Muscle layer of duodenum (tissue), 2 donors: ENCODE results near the gene BCL11B.

Experiments
- H3K27ac ChIP-seq: one replicate; pipeline ENCODE4 v1.7.0; 2013; ENCODE audit warnings: mild to moderate bottlenecking, low read length
- H3K27me3 ChIP-seq: one replicate; pipeline ENCODE4 v1.7.0; 2013; ENCODE audit warnings: low read depth, mild to moderate bottlenecking, control low read depth, low read length
- H3K36me3 ChIP-seq, 2 donors: one replicate each; pipeline ENCODE4 v1.7.0; 2013; ENCODE audit warnings: low read length in 2 of 2, control low read depth in 1 of 2, mild to moderate bottlenecking in 1 of 2; ENCODE audit not compliant: insufficient read depth in 2 of 2, control insufficient read depth in 1 of 2
- H3K4me1 ChIP-seq, 2 donors: one replicate each; pipeline ENCODE4 v1.7.0; 2013; ENCODE audit warnings: low read length in 2 of 2, mild to moderate bottlenecking in 2 of 2, control low read depth in 1 of 2, moderate library complexity in 1 of 2; ENCODE audit not compliant: insufficient read depth in 2 of 2, control insufficient read depth in 1 of 2
- H3K4me3 ChIP-seq, 2 donors: one replicate each; pipeline ENCODE4 v1.7.0; 2013; ENCODE audit warnings: low read length in 2 of 2, low read depth in 1 of 2, mild to moderate bottlenecking in 1 of 2
- H3K9me3 ChIP-seq, 2 donors: one replicate each; pipeline ENCODE4 v1.7.0; 2013; ENCODE audit warnings: low read length in 2 of 2, control low read depth in 1 of 2, mild to moderate bottlenecking in 1 of 2; ENCODE audit not compliant: control insufficient read depth in 1 of 2
- donor health status: healthy.

The BCL11B gene

DNA sequence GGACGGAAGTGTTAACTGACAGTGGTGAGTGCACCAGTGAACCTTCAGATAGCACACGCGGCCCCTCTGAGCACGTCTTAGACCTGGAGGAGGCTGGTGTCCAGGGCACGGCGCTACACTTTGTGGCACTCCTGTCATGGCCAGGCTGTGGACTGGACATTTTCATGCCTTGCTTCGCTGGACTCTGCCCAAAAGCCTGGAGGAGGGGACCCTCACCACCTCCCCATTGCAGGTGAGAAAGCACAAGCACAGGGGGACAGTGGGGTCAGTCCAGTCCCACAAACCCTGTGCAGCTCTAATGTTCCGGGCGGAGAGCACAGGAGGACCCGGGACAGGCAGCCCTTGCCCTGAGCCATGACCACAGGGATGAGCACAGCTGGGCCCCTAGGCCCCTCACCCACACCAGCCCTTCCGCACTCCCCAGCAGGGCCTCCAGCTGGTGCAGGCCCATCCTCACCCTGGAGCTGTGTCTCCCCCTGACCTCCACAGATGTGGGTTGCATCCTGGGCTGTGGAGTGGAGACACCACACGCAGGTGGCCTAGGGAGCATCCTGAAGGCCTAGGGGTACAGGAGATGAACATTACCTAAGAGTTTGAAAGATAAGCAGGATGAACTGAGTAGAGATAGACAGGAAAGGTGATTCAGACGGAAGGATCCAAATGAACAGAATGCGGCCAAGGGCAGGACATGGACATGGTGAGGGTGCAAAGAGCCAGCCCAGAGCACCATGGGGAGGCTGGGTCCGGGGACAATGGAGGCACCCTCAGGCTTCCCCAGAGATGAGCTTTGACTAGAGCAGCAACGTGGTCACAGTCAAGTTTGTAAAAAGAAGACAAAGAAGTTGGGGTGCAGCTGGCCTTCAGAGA is 132.8 kb downstream of the BCL11B start:
- Histone ChIP-seq H3K4me1 (no peaks in the 10 kb centered on the region), H3K36me3 (no peaks in the 10 kb centered on the region), H3K4me3 (no peak overlapping the region), H3K27me3 (no peaks in the 10 kb centered on the region), H3K27ac (no peak overlapping the region), H3K9me3 (no peaks in the 10 kb centered on the region)

DNA sequence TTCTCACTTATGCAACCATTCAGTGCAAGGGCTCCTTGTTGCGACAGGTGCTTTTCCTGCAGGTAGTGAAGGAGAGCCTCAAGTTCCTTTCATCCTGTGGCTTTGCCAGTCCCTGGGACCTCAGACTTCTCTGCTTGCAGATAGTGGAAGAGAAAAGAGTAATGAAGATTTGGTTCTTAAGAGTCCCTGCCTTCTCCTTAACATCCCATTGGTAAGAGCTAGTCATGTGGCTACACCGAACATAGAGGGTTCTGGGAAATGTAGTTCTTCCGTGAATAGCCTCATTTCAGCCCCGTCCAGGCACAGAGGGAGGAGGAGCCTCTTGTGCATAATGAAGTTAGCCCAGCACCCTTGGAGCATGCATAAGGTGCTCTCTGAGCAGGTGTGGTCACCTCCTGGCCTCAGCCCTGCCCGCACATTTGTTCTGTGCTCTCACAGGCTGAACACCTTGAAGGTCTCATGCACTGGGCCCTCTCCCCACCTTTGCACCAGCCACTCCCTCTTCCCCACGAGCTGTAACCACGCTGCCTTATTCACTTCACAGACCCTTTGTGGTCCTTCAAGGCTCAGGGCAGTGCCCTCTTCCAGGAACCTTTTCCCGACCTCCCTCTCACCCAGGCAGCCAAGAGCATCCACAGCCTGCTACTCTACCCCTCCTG is 134.0 kb downstream of the BCL11B start:
- Histone ChIP-seq H3K27me3 (no peaks in the 10 kb centered on the region), H3K36me3 (no peaks in the 10 kb centered on the region), H3K4me1 (peaks cover 0 to 7% of the 10 kb centered on the region in 2 donors), H3K4me3 (no peak overlapping the region), H3K27ac (no peak overlapping the region), H3K9me3 (no peaks in the 10 kb centered on the region)

DNA sequence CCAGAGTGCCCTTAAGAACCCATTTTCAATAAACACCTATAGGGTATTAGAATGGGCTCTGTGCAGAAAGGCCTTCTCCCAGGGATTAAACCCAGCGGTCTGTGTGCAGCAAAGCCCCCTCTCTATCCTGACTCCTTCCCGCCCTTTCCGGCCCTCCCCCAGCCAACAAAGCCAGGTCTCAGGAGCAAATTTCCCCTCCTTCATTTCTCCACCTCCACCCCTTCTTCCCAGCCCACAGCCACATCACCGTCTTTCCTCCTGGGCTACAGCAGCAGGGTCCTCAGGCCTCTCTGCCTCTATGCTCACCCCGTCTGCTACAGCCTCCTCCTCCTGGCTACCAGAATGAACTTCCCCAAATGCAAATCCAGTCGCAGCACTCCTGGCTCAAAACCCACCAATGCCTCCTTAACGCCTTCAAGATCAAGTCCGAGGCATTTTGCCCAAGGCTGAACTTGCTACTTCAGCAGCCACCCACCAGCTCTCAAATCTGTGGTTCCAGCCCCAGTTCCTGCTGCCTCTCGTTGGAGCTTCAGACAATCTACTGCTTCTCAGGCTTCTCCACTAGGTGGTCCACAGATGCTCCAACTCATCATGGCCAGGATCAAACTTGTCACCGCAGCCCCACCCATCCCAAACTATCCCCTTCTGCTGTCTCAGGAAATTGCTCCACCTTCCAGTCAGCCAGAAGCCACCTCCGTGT is 134.8 kb downstream of the BCL11B start:
- no peak overlapping the region for H3K4me3 ChIP-seq
- H3K36me3 ChIP-seq, result no peaks in the 10 kb centered on the region
- H3K4me1 ChIP-seq, result peaks cover 0 to 7% of the 10 kb centered on the region in 2 donors
- no peak overlapping the region for H3K27ac ChIP-seq
- no peaks in the 10 kb centered on the region for H3K27me3 ChIP-seq
- H3K9me3 ChIP-seq, result no peaks in the 10 kb centered on the region

DNA sequence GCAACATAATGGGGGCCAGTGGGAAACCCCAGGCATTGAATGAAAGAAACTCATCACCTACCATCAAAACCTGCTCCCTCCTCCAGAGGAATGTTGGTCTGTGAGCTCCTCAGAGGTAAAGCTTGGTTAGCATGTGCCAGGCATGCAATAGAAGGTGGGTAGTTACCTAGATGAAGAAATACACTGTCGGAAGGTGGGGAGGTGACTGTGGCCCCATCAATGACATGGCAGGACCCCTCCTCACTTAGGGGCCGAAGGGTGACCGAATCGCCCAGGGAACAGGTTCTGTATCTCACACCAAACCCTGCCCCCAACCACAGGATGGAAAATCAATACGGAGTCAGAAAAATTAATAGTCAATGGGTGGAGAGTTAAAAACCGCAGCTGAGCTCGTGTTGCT is 135.6 kb downstream of the BCL11B start:
- no peak overlapping the region for H3K4me3 ChIP-seq
- no peaks in the 10 kb centered on the region for H3K9me3 ChIP-seq
- peaks cover 0 to 7% of the 10 kb centered on the region in 2 donors for H3K4me1 ChIP-seq
- H3K36me3 ChIP-seq, result no peaks in the 10 kb centered on the region
- no peak overlapping the region for H3K27ac ChIP-seq
- no peaks in the 10 kb centered on the region for H3K27me3 ChIP-seq

DNA sequence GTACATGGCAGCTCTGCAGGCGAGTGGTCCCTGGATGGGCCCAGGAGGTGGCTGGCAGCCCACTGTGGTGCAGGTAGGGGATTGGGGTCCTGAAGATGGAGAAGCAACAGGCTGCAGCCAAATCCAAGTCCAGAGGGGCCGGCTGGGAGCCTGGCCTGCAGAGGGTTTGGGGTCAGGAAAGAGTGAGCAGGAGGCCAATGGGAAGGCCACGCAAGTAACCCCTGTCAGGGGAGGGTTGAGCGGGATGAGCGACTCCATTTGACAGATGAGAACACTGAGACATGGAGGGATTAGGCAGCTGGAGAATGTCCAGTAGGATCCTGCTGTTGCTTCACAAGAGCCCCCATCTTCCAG is 136.0 kb downstream of the BCL11B start:
- no peak overlapping the region for H3K27ac ChIP-seq
- H3K4me1 ChIP-seq, result peaks cover 0 to 7% of the 10 kb centered on the region in 2 donors
- H3K4me3 ChIP-seq, result no peak overlapping the region
- H3K9me3 ChIP-seq, result no peaks in the 10 kb centered on the region
- no peaks in the 10 kb centered on the region for H3K27me3 ChIP-seq
- no peaks in the 10 kb centered on the region for H3K36me3 ChIP-seq

- Histone ChIP-seq H3K9me3 (no peaks in the 10 kb centered on the region), H3K36me3 (no peaks in the 10 kb centered on the region), H3K27me3 (no peaks in the 10 kb centered on the region), H3K4me1 (peaks cover 0 to 7% of the 10 kb centered on the region in 2 donors), H3K4me3 (no peak overlapping the region), H3K27ac (no peak overlapping the region)
These were observed 137.4 kb downstream of the BCL11B start for GRCh38 chr14:99134516-99135046.

GRCh38 chr14:99133636-99134515 is 138.1 kb downstream of the BCL11B start:
- Histone ChIP-seq H3K4me1 (peaks cover 0 to 7% of the 10 kb centered on the region in 2 donors), H3K27me3 (no peaks in the 10 kb centered on the region), H3K36me3 (no peaks in the 10 kb centered on the region), H3K27ac (no peak overlapping the region), H3K9me3 (no peaks in the 10 kb centered on the region), H3K4me3 (no peak overlapping the region)

GRCh38 chr14:99132821-99133635 is 139.0 kb downstream of the BCL11B start:
- Histone ChIP-seq H3K36me3 (no peaks in the 10 kb centered on the region), H3K4me3 (no peak overlapping the region), H3K27me3 (no peaks in the 10 kb centered on the region), H3K27ac (no peak overlapping the region), H3K4me1 (peaks cover 0 to 7% of the 10 kb centered on the region in 2 donors), H3K9me3 (no peaks in the 10 kb centered on the region)

DNA sequence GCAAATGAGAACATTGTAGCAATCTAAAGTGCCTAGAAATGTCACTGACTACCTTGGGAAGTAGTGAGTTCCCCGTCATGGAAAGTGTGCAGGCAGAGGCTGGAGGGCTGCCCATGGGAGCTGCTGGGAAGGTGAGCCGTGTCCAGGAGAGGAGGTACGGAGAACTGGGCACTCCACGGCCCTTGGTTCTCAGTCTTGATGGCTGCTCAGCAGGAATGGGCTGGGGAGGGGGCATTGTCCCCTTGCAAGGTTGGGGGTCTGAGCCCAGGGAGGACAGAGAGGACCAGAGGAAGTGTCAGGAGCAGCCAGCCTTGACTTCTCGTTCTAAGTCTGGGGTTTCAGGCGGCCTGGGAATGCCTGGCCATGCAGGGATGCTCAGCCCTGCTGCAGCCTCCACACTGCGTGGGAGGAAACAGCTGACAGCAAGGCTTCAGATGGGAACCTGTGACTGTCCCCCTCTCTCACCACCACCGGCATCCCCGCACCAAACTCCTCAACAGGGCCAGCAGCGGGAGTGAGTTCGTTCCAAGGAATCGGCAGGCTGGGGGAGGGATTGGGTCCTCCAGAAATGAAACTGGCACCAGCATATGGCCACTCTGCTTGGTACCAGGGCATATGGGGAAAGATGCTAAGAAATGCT is 140.2 kb downstream of the BCL11B start:
- no peaks in the 10 kb centered on the region for H3K27me3 ChIP-seq
- H3K36me3 ChIP-seq, result no peaks in the 10 kb centered on the region
- no peak overlapping the region for H3K27ac ChIP-seq
- H3K4me1 ChIP-seq, result peaks cover 0 to 7% of the 10 kb centered on the region in 2 donors
- H3K4me3 ChIP-seq, result no peak overlapping the region
- H3K9me3 ChIP-seq, result no peaks in the 10 kb centered on the region

- H3K27me3 ChIP-seq, result no peaks in the 10 kb centered on the region
- peaks cover 0 to 7% of the 10 kb centered on the region in 2 donors for H3K4me1 ChIP-seq
- H3K4me3 ChIP-seq, result no peak overlapping the region
- H3K9me3 ChIP-seq, result no peaks in the 10 kb centered on the region
- H3K36me3 ChIP-seq, result no peaks in the 10 kb centered on the region
- no peak overlapping the region for H3K27ac ChIP-seq
These were observed 142.0 kb downstream of the BCL11B start for GRCh38 chr14:99129998-99130397.
